Stimulated activated CD8-positive, alpha-beta memory T cell treated with anti-CD3 and anti-CD28 coated beads, Interleukin-7, amount 100 ng/mL, for 48 hours (primary cell): ENCODE data around the gene GGA2.

ENCODE experiments used
- DNase-seq, 2 donors: peaks; one replicate each; pipeline ENCODE4 v3.0.0-alpha.2; 2020; ENCODE audit warnings: low read depth in 1 of 2; ENCODE audit errors: extremely low read depth in 1 of 2

GGA2 gene

DNA sequence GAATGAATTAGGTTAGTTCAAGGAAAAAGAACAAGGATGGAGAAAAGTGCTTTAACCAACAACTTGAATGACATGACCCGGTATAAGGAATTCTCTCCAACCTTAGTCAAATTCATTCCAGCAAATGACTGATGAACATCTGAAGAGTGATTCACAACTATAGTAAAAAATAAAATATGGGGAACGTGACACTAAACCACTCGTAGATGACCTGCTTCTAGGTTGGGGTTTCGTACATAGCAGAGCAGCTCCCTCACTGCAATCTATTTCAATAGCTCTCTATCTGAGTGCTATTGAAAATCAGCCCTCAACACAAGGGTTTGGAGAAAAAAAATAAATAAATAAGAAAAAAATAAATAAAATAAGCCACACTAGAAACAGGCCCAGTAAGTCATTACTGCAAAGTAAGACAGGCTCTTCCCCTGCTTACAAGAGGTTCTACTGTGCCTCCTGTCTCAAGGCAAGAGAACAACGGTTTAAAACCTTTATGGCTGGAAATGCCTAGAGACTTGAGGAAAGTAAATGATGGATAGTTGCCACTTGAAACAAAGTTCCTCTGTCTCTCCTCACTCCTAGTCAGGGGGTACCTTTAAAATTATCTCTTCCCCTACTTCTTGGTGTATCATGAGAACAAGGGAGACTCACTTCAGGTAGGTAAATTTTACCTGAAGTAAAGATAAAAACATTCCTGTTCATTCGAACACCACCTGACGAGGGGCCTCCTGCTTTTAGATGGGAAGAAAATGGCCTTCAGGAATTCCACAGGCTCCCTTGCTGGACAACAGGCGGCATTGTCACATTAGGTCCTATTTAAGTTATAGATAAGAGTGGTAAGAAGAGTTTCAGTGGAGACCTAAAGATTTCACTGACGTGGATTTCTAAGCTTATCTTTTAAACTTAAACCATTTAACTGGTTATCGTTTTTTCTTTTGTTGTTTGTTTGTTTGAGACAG is 77.8 kb downstream of the GGA2 start:
- no peak for DNase-seq

DNA sequence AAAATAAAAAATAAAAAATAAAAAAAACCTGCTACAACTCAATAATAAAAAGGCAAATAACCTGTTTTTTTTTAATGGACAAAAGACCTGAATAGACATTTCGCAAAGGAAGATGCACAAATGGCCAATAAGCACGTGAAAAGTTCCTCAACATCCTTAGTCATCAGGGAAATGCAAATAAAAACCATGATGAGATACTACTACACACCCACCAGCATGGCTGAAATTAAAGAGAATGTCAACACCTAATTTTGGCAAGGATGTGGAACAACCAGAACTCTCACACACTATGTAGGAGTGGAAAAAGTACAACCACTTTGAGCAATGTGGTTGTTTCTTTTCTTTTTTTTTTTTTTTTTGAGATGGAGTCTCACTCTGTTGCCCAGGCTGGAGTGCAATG is 81.9 kb downstream of the GGA2 start:
- no peak for DNase-seq

DNA sequence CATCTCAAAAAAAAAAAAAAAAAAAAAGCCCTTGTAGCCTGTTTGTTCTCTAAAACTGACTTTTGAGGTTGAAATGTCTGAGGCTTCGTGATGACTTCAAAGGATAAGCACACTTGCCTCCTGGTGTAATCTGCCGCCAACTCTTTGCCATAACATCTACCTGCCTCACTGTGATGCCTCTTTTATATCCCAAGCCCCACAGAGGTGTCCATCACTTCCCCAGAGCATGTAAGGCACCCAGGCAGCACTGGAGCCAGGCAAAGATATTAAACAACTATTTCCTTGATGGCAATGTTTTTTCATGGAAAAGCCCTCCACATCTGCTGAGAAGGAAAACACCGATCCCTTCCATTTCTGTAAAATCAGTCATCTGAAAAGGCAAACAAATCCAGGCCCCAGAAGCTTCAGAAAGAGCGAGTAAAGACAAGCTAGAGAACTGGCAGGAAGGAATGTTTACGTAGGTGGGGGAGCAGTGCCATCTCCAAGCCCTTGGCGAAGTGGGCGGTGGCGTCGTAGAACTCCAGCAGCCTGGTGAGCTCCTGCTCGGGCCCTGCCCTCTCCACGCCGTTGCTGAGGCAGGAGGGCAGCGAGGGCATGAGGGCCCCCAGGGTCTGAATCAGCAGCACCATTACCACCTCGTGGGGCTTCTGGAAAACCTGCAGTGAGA is 85.9 kb downstream of the GGA2 start:
- DNase-seq, result no peak

DNA sequence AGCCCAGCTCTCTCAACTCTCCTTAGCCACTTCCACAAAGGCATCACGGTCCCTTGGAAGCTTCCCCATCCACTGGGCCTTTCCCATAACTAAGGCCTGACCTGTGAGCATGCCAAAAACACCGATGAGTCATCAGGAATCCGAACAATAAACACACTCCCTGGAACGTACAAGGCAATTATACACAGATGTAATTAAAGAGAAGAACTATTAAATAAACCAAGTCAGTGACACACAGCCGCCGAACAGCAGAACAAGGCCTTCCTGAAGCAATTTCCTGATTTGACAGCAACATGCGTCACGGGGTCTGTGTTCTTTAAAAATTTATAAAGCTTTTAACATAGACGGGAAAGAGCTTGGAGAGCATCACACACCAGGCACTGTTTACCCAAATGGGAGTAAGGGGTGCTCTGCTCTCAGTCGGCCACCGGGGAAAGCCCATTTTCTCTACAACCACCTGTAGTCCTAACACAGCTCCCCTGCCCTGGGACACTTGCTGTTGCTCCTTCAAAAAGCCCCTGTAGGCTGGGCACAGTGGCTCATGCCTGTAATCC is 86.7 kb downstream of the GGA2 start:
- no peak for DNase-seq

DNA sequence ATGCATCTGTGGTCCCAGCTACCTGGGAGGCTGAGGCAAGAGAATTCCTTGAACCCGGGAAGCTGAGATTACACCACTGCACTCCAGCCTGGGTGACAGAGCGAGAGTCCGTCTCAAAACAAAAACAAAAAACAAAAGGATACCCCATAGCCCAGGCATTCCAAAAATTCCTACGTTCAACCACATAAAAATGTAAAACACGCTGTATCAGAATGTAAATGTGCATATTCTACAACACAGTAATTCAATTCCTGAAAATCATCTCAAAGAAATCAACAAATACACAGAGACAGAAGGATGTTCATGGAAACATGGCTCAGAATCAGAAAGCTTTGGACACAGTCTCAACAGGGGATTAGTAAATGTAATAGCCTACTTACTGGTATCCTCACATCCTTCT is 90.3 kb downstream of the GGA2 start:
- no peak for DNase-seq

DNA sequence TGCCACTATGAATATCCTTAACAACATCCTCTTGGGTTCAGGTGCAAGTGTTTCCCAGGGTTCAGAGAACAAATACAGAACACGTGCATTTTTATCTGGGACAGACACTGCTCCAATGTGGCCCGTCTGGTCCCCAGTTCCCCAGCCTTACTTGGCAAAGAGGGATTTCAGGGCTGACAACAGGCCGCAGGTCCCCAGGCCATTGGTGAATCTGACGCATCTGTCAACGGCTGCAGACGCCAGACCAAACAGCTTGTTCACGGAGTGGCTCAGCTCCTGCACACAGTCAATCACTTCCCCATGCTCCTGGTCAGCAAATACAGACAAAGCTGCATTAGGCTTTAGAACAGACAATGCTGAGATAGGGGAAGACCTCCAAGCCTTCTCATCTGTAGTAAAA is 93.5 kb downstream of the GGA2 start:
- no peak for DNase-seq

DNA sequence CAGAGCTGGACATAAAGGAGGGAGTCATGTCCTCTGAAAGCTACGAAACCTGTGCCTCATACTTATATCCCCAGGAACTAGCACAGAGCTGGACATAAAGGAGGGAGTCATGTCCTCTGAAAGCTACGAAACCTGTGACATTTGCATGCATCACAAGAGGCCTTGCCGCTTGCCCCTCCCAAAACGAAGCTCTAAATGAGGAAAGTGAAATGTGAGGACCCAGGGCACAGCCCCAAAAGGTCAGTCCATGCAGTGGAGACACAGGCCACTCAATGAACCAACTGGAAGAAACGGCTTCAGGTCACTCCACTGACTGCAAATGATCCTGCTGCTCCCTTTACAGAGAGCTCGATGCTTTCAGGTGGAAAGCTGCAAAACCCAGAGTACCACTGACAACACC is 95.6 kb downstream of the GGA2 start:
- DNase-seq, result no peak
